Activated T-cell treated with anti-CD3 and anti-CD28 coated beads for 1 hour (primary cell): Measurements from ENCODE around the gene HTR6.

Experiments
- DNase-seq: peaks from one replicate; pipeline ENCODE4 v3.0.0-alpha.2; 2020; ENCODE audit warnings: low read depth

Gene HTR6

GRCh38 chr1:19656780-19657466 lies 7.8 kb upstream of the HTR6 start:
- DNase-seq, result no peak

GRCh38 chr1:19657511-19657910 lies 7.2 kb upstream of the HTR6 start:
- DNase-seq, result no peak

- DNase-seq, result no peak
Observed at GRCh38 chr1:19658186-19658585, 6.5 kb upstream of the HTR6 start.

GRCh38 chr1:19661721-19662228 lies 2.9 kb upstream of the HTR6 start:
- DNase-seq, result peak; percentile 44

GRCh38 chr1:19662313-19662712 lies 2.4 kb upstream of the HTR6 start:
- DNase-seq, result no peak

- no peak for DNase-seq
Observed at GRCh38 chr1:19665186-19665495, 466 bp downstream of the HTR6 start.

- DNase-seq, result no peak
Observed at GRCh38 chr1:19665496-19666465, 1.1 kb downstream of the HTR6 start.

- DNase-seq, result no peak
Observed at GRCh38 chr1:19668888-19669287, 4.2 kb downstream of the HTR6 start.

GRCh38 chr1:19670787-19671186 lies 6.1 kb downstream of the HTR6 start:
- no peak for DNase-seq

- no peak for DNase-seq
Observed at GRCh38 chr1:19672237-19672636, 7.6 kb downstream of the HTR6 start.

- DNase-seq, result no peak
Observed at GRCh38 chr1:19675797-19676196, 11.1 kb downstream of the HTR6 start.

- DNase-seq, result no peak
Observed at GRCh38 chr1:19676438-19676922, 11.8 kb downstream of the HTR6 start.

GRCh38 chr1:19678493-19678892 lies 13.8 kb downstream of the HTR6 start:
- no peak for DNase-seq

GRCh38 chr1:19678931-19679453 lies 14.3 kb downstream of the HTR6 start:
- DNase-seq, result no peak

- DNase-seq, result no peak
Observed at GRCh38 chr1:19679691-19680090, 15.0 kb downstream of the HTR6 start.

GRCh38 chr1:19680644-19681043 lies 16.0 kb downstream of the HTR6 start:
- DNase-seq, result no peak

- no peak for DNase-seq
Observed at GRCh38 chr1:19682257-19682656, 17.6 kb downstream of the HTR6 start.

- no peak for DNase-seq
Observed at GRCh38 chr1:19682901-19683300, 18.2 kb downstream of the HTR6 start.

GRCh38 chr1:19683351-19683750 lies 18.7 kb downstream of the HTR6 start:
- DNase-seq, result no peak

GRCh38 chr1:19684677-19685076 lies 20.0 kb downstream of the HTR6 start:
- no peak for DNase-seq

- no peak for DNase-seq
Observed at GRCh38 chr1:19685994-19686393, 21.3 kb downstream of the HTR6 start.

- no peak for DNase-seq
Observed at GRCh38 chr1:19687414-19687813, 22.7 kb downstream of the HTR6 start.
